PFSK-1 (cell line): ENCODE measurements around the gene AMPD3.

Experiments
- FOXP2 ChIP-seq: optimal IDR thresholded peaks from 2 replicates; pipeline ENCODE3; 2011; ENCODE audit warnings: borderline replicate concordance, control low read depth, inconsistent platforms; ENCODE audit not compliant: insufficient read depth; ENCODE audit errors: extremely low read length, extremely low read depth
- POLR2AphosphoS5 ChIP-seq: IDR thresholded peaks from 2 replicates; pipeline ENCODE4 v1.6.1; 2012; ENCODE audit warnings: low read depth, mild to moderate bottlenecking, control low read depth, low read length, moderate library complexity
- REST ChIP-seq, 2 experiments: IDR thresholded peaks; 2 replicates each; pipeline versions ENCODE4 v1.6.1 to v1.8.0; 2011 to 2012; ENCODE audit warnings: low read depth in 2 of 2, low read length in 2 of 2, control low read depth in 1 of 2, inconsistent platforms in 1 of 2, mild to moderate bottlenecking in 1 of 2, moderate library complexity in 1 of 2; ENCODE audit not compliant: insufficient read depth in 1 of 2
- SIN3A ChIP-seq: IDR thresholded peaks from 2 replicates; pipeline ENCODE4 v1.6.1; 2012; ENCODE audit warnings: mild to moderate bottlenecking, low read length, moderate library complexity, borderline replicate concordance; ENCODE audit not compliant: insufficient read depth
- TAF1 ChIP-seq: IDR thresholded peaks from 2 replicates; pipeline ENCODE4 v1.6.1; 2012; ENCODE audit warnings: low read length, control low read depth, borderline replicate concordance; ENCODE audit not compliant: insufficient read depth

GRCh38 chr11:10551290-10551592, 96.2 kb downstream of the AMPD3 start:
- TF ChIP-seq POLR2AphosphoS5 = no peak
- no peak for TF ChIP-seq TAF1
- no peak for TF ChIP-seq REST (IDR thresholded peaks at IDR 0.05; ENCODE audit: insufficient read depth in 1 of 2, low read depth in 2 of 2, low read length in 2 of 2)
- TF ChIP-seq SIN3A = no peak
- TF ChIP-seq FOXP2 = no peak
